NCI-H2029 (cell line): ENCODE measurements around the gene KLF13.

ENCODE experiments used
- DNase-seq: peaks from one replicate; lab custom pipeline; 2025; lab: John Stamatoyannopoulos, UW

KLF13 gene

GRCh38 chr15:31381801-31382712, 55.4 kb downstream of the KLF13 start:
- DNase-seq: no peak

- DNase-seq: no peak
Observed at GRCh38 chr15:31382713-31383045, 56.0 kb downstream of the KLF13 start.

- DNase-seq: no peak
Observed at GRCh38 chr15:31383139-31383538, 56.5 kb downstream of the KLF13 start.

GRCh38 chr15:31384568-31384967, 57.9 kb downstream of the KLF13 start:
- DNase-seq: no peak

GRCh38 chr15:31385736-31386135, 59.1 kb downstream of the KLF13 start:
- DNase-seq: no peak

- DNase-seq: no peak
Observed at GRCh38 chr15:31387092-31387478, 60.5 kb downstream of the KLF13 start.

GRCh38 chr15:31387479-31388118, 61.0 kb downstream of the KLF13 start:
- DNase-seq: peak; percentile 53

GRCh38 chr15:31389576-31389975, 62.9 kb downstream of the KLF13 start:
- no peak for DNase-seq

- no peak for DNase-seq
Observed at GRCh38 chr15:31390029-31390428, 63.4 kb downstream of the KLF13 start.

GRCh38 chr15:31390777-31391486, 64.3 kb downstream of the KLF13 start:
- DNase-seq: no peak

GRCh38 chr15:31391687-31392671, 65.3 kb downstream of the KLF13 start:
- DNase-seq: no peak

- DNase-seq: no peak
Observed at GRCh38 chr15:31392761-31393401, 66.2 kb downstream of the KLF13 start.

- no peak for DNase-seq
Observed at GRCh38 chr15:31393444-31394091, 66.9 kb downstream of the KLF13 start.

- peak; percentile 59 for DNase-seq
Observed at GRCh38 chr15:31396881-31397560, 70.4 kb downstream of the KLF13 start.

- DNase-seq: no peak
Observed at GRCh38 chr15:31397851-31398661, 71.4 kb downstream of the KLF13 start.

GRCh38 chr15:31398677-31399301, 72.2 kb downstream of the KLF13 start:
- DNase-seq: no peak

- DNase-seq: no peak
Observed at GRCh38 chr15:31399544-31400171, 73.0 kb downstream of the KLF13 start.

GRCh38 chr15:31400222-31400927, 73.7 kb downstream of the KLF13 start:
- no peak for DNase-seq
